Epidermal melanocyte (primary cell): Measurements from ENCODE around the gene TYW3.
"Not testable (repeated sequence)": the region's sequence is repeated elsewhere in the genome, so short reads cannot be mapped to it uniquely, and the experiment has no call there.

Source experiments
- DNase-seq: peaks from one replicate; pipeline ENCODE4 v3.0.0; 2011; ENCODE audit warnings: low spot score; ENCODE audit not compliant: insufficient read length

The TYW3 gene

DNA sequence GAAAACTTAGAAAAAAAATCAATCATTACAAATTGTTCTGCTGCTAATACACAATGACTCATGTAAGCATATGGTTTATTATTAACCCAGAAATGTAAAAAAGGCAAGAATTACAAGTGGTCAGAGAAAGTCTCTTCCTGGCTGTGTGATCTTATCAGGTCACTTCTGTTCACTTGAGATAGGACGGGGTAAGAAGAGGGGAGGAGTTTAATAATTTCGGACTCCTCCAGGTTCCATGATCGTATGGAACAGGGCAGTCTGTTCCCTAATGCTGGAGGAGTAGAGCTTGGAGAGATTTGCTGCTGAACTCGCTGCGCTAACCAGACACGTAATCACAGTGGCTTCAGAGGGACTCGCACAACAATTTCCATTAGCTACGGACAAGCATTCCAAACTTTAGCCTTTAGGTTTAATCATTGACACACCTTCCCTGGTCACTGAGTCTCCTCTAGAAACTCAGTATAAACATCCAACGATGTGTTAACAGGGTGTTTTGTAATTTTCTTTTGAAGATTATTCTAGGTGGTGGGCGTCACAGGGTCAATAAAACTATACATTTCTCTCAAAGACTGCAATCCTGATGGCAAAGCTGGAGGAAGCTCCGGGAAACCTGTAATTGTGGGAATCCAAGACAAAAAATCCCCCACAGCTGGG is 1.4 kb upstream of the TYW3 start:
- DNase-seq = no peak

DNA sequence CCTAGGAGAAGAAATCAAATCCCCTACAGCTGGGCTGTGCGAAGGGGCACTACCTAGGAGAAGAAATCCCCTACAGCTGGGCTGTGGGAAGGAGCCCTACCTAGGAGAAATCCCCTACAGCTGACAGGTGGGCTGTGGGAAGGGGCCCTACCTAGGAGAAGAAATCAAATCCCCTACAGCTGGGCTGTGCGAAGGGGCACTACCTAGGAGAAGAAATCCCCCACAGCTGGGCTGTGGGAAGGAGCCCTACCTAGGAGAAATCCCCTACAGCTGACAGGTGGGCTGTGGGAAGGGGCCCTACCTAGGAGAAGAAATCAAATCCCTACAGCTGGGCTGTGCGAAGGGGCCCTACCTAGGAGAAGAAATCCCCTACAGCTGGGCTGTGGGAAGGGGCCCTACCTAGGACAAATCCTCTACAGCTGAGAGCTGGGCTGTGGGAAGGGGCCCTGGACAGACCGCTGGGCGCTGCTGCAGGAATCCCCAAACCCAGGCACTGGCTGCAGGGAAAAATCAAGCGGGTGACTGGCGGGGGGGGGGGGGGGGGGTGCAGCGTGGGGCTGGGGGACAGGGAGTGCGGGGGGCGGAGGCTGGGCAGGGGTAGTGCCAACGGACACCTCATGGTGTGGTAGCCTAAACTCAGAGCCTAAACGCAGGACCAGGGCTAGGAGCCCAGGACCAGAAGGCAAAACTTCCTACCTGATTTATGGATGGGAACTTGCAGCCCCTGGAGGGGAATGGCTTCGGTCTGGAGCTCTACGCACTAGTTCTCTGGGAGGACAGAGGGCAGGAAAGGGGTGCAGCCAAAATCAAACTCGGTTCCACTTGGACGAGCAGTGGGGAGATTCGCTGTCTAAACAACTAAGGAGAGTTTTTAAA is 643 bp upstream of the TYW3 start:
- not testable (repeated sequence) for DNase-seq

- peak; percentile 22 for DNase-seq
These were observed 892 bp downstream of the TYW3 start for GRCh38 chr1:74733604-74734484.

DNA sequence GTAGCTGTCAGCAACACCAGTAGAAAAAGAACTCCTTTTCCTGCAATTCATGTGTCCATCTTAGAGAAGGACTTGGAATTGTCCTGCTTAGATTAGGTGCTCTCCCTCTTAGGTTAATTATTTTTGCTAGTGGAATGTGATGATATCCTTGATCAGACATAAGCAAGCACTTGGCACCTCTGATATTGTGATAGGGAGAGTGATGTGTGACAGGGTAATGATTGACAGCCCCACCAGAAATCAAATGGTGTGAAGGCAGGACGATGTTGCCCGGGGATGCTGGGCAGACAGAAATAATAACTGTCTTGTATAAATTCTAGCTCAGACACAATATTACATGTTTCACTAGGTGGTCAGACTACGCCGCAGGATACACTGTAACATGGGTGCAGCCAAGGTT is 4.4 kb downstream of the TYW3 start:
- no peak for DNase-seq

GRCh38 chr1:74740307-74740980 is 7.5 kb downstream of the TYW3 start:
- not testable (repeated sequence) for DNase-seq

GRCh38 chr1:74745247-74745646 is 12.3 kb downstream of the TYW3 start:
- not testable (repeated sequence) for DNase-seq

GRCh38 chr1:74748960-74749359 is 16.0 kb downstream of the TYW3 start:
- no peak for DNase-seq

DNA sequence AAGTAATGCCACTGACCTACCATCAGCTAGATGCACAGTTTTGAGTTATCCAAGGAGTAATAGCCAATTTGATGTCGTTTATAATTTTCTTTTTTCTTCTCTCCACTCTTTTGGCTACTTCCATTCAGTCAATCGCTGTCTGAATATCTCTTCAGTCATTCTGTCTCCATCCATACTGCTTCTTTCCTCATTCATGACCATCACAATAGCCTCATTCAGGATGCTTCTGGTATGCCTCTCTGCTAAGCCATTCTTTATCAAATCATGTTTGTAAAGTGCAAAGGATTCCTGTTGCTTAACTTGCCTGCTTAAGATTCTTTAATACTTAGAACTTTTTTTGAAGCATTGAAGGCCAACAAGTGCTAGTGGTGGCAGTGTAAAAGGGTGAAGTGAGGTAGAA is 20.2 kb downstream of the TYW3 start:
- DNase-seq = no peak

DNA sequence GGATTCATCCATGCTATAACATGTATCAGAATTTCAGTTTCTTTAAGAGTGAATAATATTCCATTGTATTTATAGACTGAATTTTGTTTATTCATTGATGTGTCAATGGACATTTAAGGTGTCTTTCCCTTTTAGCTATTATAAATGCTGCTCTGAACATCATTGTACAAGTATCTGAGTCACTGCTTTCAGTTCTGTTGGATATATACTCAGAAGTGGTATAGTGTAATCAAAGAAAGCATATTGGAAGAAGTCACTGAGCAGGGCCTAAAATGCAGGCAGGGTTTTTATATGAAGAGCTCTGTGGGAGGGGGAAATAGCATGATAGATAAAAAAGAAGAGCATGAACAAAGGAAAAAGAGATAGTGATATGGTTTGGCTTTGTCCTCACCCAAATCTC is 22.5 kb downstream of the TYW3 start:
- DNase-seq = no peak

DNA sequence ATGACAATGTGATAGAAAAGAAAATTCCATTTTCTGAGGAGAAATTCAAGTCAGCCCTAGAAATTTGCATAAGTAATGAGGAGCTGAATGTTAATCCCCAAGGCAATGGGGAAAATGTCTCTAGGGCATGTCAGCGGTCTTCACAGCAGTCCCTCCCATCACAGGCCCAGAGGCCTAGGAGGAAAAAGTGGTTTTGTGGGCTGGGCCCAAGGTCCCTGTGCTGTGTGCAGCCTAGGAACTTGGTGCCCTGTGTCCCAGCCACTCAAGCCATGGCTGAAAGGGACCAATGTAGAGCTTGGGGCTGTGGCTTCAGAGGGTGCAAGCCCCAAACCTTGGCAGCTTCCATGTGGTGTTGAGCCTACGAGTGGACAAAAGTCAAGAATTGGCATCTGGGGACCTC is 23.7 kb downstream of the TYW3 start:
- not testable (repeated sequence) for DNase-seq

DNA sequence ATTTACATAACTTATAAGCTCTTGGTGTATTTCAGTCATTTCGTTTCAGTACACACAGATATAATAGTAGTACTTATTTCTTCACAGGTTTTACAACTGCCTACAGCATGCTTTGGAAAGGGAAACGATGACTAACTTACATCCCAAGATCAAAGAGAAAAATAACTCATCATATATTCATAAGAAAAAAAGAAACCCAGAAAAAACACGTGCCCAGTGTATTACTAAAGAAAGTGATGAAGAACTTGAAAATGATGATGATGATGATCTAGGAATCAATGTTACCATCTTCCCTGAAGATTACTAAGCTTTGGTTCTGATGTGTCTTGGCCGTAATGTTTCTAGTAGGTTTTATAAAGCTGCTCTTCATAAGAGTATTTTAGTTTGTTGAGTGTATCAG is 30.9 kb downstream of the TYW3 start:
- no peak for DNase-seq

DNA sequence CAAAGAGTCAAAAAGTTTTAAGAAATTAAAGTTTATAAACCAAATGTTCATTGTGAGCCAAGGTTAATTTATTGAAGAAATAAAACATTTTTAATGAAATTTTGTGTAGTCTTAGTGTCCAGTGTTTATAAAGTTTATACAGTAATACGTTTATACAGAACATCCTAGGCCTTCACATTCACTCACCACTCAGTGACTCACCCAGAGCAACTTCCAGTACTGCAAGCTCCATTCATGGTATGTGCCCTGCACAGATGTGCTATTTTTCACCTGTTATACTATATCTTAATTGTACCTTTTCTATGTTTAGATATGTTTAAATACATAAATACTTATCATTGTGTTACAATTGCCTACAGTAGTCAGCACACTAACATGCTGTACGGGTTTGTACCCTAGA is 33.6 kb downstream of the TYW3 start:
- no peak for DNase-seq

DNA sequence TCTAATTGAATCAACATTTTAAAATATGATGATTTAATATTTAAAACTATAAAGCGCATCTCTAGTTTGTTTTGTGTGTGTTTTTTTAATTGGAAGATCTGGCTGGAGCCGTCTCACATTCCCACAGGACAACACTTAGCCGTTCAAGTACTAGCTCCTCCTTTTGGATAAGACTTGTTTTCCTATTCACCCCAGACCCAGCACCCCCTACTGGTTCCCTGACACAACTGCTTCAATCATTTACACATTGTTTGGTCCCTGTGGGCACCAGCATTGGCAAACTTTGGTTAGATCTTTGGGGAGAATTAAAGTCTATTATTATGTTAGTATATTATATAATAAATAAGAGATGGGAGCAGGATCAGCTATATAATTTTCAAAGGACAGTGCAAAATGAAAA is 34.5 kb downstream of the TYW3 start:
- DNase-seq = no peak

- DNase-seq = no peak
These were observed 39.1 kb downstream of the TYW3 start for GRCh38 chr1:74771913-74772515.

DNA sequence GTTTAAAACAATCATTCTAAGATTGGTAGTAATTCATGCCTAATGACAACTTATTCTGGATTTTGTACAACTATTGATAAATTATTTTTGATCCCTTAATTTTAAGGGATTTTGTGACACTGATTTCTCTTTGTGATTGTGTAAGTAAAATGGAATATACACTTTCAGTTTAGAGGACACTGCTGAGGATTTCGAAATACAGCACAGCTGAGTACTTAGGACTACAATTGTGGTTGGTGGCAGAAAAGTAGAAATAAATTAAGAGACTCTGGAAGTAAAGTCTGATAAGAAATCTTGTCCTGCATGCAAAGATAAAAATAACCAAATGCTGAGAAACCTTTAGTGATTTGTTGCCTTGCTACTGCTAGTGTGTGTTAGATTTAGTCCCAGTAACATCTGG is 40.0 kb downstream of the TYW3 start:
- DNase-seq = no peak

- no peak for DNase-seq
These were observed 40.6 kb downstream of the TYW3 start for GRCh38 chr1:74773582-74773981.

GRCh38 chr1:74775735-74776134 is 42.8 kb downstream of the TYW3 start:
- DNase-seq = no peak

- no peak for DNase-seq
These were observed 44.6 kb downstream of the TYW3 start for GRCh38 chr1:74777525-74777924.

- DNase-seq = no peak
These were observed 46.8 kb downstream of the TYW3 start for GRCh38 chr1:74779750-74780149.

- DNase-seq = no peak
These were observed 47.6 kb downstream of the TYW3 start for GRCh38 chr1:74780594-74780993.

GRCh38 chr1:74785944-74786343 is 53.0 kb downstream of the TYW3 start:
- DNase-seq = no peak
